H1 (cell line): ENCODE results near the gene DCHS1. TPM values are rescaled to one million over a fixed set of nuclear protein-coding genes. Genes with fewer than 3 reads are reported as not detected.

Experiments used
- ASH2L ChIP-seq: fragments of 200-600, 300-600 bp; sonication (generic); IDR thresholded peaks from one replicate; pipeline ENCODE4 v1.7.1; 2017; ENCODE audit warnings: low read length
- CHD7 ChIP-seq: fragments of 300-600 bp; sonication (generic); IDR thresholded peaks from 2 replicates; pipeline ENCODE4 v1.7.1; 2012; ENCODE audit warnings: low read length, moderate library complexity, mild to moderate bottlenecking, inconsistent platforms; ENCODE audit not compliant: insufficient replicate concordance
- EGR1 ChIP-seq: IDR thresholded peaks from 2 replicates; pipeline ENCODE4 v1.6.1; 2011; ENCODE audit warnings: low read depth, low read length, borderline replicate concordance
- HDAC6 ChIP-seq: IDR thresholded peaks from one replicate; pipeline ENCODE4 v1.7.1; 2012; ENCODE audit warnings: low read depth, mild to moderate bottlenecking, inconsistent platforms, low read length, moderate library complexity
- KDM1A ChIP-seq: fragments of 200-600, 300-600 bp; sonication (generic); IDR thresholded peaks from 2 replicates; pipeline ENCODE4 v1.7.1; 2016; ENCODE audit warnings: mild to moderate bottlenecking, low read length, borderline replicate concordance
- NANOG ChIP-seq: IDR thresholded peaks from 2 replicates; pipeline ENCODE4 v1.6.1; 2011; ENCODE audit warnings: low read length, low read depth, mild to moderate bottlenecking, inconsistent platforms; ENCODE audit not compliant: insufficient read depth, poor library complexity, severe bottlenecking
- SUZ12 ChIP-seq: fragments of 200-600 bp; sonication (generic); IDR thresholded peaks from 2 replicates; pipeline ENCODE4 v1.6.1; 2012; ENCODE audit warnings: mild to moderate bottlenecking, inconsistent platforms, low read length, moderate library complexity, mixed read lengths
- polyA plus RNA-seq, 7 experiments: library from polyadenylated mRNA; depleted of rRNA in 3 of 7; stranded (reverse) in 5 of 7; unstranded in 2 of 7; fragments of >200 nt in 5 of 7; fragments of 200-250 nt in 2 of 7; gene quantifications; 1 replicate in 5 of 7; 2 replicates in 1 of 7; 4 replicates in 1 of 7; pipeline versions ENCODE4 v1.2.1 to v1.2.3, GENCODE V29; 2011 to 2013; ENCODE audit warnings: missing spikeins in 2 of 7, mixed read lengths in 2 of 7
- total RNA-seq: library from RNA; stranded (reverse); fragmentation: NEBNext Ultra II Directional; extraction: Animal tissue kit (Norgen Biotek cat#: 25700); gene quantifications from 2 replicates; pipeline ENCODE4 v1.2.1, GENCODE V29; 2021

DCHS1 gene
- total and polyA plus RNA-seq, 2 of the 8 experiments (the other 6 are each of a cell fraction or from before 2014, with no cell fraction given), result 8.2 to 10.5 TPM

- no peak for TF ChIP-seq CHD7
- no peak for TF ChIP-seq SUZ12
- no peak for TF ChIP-seq NANOG
- TF ChIP-seq EGR1, result no peak
- TF ChIP-seq KDM1A, result no peak
- no peak for TF ChIP-seq ASH2L
- TF ChIP-seq HDAC6, result no peak
Observed at GRCh38 chr11:6653097-6653496, 2.5 kb downstream of the DCHS1 start (continued).
